HG02798 (cell line): ENCODE data around the gene PLCD4.

ENCODE experiments used
- ATAC-seq: cut with Tn5 transposase; IDR thresholded peaks from one replicate; pipeline ENCODE4 v1.9.1; 2021; ENCODE audit warnings: mild to moderate bottlenecking; ENCODE audit not compliant: unreplicated experiment, poor library complexity

PLCD4 gene

DNA sequence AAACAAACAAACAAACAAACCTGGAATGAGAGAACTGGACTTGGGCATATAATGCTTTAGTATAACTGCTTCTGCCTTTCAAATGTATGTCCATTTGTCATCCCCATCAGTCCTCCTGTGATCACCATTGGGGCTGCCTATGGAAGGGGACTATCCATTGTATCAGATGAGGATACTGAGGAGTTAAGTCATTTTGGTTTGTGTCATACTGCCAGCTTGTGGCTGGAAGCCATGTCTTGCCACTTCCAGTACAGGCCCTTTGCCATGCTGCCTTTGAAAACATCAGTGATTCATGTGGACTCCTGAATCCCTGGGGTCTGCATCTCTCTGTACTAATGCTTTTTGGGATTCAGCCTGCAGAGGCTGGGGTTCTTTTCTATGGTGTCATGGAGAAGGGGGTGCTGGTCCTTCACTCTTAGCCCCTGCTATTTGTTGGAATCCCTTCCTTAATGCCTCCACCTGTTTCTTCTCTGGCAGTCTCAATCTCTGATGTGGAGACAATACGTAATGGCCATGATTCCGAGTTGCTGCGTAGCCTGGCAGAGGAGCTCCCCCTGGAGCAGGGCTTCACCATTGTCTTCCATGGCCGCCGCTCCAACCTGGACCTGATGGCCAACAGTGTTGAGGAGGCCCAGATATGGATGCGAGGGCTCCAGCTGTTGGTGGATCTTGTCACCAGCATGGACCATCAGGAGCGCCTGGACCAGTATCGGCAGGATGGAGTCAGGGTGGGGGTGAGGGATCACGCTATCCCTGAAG is 10.6 kb downstream of the PLCD4 start:
- no peak for ATAC-seq

DNA sequence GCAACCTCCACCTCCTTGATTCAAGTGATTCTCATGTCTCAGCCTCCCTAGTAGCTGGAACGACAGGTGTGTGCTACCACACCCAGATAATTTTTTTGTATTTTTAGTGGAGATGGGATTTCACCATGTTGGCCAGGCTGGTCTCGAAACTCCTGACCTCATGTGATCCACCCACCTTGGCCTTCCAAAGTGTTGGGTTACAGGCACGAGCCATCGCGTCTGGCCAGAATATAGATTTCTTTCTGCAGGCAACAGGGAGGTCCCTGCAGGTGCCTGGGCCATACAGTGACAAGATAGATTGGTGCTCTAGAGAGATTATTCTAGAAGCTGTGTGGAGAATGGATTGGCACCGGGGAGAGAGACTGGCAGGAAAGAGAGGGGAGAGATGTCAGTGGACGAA is 13.3 kb downstream of the PLCD4 start:
- ATAC-seq, result no peak

DNA sequence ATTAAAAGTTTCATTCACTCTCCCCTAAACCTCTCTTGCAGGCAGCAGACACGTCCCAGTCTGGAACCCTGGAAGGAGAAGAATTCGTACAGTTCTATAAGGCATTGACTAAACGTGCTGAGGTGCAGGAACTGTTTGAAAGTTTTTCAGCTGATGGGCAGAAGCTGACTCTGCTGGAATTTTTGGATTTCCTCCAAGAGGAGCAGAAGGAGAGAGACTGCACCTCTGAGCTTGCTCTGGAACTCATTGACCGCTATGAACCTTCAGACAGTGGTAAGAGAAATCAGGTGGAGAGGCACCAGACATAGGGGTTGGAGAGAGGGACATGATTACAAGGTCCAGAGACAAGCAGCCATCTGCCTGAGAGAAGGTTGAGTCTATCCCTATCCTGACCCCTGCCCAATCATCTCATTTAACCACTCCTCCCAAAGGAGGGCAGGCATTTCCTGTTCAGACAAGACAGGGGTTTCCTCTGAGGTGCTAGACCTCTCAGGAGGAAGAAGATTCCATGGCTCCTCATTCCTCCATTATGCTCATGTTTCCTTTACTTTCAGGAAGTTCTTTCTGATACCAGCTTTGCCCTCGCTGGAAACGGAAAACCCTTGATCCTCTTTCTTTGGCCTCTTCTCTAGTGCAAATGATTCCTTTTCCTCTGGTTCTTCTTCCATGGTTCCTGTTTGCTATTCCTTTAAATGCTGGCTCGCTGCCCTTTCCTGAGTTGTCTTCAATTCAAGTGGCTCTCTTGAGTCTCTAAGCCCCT is 15.1 kb downstream of the PLCD4 start:
- ATAC-seq, result no peak

DNA sequence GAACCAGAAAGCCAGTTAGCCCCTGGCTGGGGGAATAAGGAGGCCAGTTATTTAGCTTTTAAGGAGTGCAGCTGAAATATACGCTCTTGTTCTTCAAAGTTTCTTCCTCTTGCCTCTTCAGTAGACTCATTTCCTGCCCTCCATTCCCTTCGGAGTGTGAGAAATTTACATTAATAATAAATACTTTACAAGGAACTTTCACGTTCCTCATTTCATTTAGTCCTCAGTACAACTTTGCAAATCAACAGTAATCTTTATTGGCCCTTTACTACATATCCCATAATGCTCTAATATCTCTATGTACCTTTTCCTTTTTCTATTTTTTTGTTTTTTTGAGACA is 15.6 kb downstream of the PLCD4 start:
- no peak for ATAC-seq

DNA sequence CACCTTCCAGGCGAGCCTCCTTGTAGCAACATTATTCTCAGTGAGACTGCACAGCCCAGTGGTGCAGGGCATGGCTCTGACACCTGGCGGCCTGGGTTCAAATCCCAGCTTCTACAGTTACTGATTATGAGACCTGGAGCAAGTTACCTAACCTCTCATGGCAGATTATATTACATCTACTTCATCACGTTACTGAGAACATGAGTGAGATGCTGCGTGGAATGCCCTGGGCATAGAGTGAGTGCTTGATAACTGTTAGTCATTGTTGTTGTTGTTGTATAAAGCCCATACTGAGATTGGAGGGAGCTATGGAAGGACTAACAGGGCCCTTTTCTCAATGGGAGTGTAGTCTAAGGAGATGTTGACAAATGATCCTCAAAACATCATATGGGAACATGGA is 18.7 kb downstream of the PLCD4 start:
- no peak for ATAC-seq

DNA sequence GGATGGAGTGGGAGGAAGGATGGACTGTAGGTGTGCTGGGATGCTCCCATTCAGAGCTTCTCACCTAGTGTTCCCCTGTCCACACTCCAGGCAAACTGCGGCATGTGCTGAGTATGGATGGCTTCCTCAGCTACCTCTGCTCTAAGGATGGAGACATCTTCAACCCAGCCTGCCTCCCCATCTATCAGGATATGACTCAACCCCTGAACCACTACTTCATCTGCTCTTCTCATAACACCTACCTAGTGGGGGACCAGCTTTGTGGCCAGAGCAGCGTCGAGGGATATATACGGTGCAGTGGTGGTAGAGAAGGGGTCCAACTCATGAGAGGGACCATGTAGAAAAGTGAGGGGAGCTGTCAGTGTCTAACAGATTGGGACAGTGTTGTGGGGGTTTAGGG is 20.2 kb downstream of the PLCD4 start:
- no peak for ATAC-seq

DNA sequence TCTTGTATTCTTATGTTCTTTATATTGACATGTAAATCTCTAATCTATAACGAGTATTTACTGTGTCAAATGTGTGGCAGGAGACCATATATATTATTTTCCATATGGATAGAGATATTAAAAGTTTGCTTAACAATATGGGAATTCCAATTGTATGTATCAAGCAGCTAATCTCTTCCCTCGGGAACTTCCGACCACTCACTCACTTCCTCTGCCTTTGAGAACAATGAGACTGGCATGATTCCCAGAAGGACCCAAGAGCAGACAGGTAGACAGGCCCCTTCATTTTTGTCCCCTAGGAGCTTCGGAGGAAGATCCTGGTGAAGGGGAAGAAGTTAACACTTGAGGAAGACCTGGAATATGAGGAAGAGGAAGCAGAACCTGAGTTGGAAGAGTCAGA is 24.1 kb downstream of the PLCD4 start:
- no peak for ATAC-seq

DNA sequence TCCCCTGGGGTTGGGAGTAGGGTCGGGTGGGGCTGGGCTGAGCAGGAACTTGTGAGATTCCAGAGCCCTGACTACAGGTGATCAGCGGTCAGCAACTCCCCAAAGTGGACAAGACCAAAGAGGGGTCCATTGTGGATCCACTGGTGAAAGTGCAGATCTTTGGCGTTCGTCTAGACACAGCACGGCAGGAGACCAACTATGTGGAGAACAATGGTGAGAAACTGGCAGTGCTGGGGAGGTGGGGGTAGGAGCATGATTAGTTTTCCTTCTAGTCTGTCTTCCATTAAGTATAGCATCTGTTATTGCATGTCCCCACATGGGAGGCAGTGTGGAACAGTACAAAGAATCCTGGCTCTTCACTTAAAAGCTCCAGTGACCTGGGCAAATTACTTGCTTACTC is 28.0 kb downstream of the PLCD4 start:
- ATAC-seq, result no peak

DNA sequence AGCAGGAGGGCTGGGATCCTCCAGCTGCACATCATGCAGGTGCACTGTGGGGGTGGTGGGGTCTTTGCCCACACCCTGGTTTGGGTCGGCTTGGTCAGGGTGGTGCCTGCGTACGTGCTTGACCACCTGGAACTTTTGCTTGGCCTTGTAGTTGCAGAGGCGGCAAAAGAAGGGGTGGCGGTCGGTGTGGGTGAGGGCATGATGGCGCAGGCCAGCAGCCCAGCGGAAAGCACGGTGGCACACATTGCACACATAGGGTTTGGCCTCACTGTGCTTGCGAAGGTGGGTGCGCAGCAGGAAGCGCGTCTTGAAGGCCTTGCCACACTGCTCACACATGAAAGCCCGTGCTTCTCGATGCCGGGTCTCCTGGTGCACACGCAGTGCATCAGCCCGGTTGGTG is 30.7 kb downstream of the PLCD4 start:
- ATAC-seq, result no peak

DNA sequence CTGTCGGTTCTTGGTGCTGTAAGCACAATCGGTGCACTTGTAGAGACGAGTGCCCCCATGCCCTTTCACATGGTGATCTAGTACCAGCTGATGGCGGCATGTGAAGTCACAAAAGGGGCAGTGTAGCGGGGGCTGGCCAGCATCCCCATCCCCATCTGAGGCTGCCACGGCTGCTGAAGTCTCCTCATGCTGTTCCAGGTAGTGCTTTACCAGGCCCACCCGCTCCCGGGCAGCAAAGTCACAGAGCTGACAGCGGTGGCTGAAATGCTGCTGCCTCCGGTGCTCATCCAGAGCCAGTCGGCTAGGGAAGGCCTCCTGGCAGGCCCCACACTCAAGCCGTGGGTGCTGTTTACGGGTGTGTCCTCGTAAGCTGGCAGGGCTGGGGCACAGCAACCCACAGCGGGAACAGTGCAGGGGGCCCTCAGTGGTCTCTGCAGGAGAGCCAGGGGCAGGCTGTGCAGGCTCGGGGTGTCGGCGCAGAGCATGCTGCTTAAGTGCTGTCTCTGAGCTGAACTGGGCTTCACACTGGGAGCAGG is 34.5 kb downstream of the PLCD4 start:
- no peak for ATAC-seq

DNA sequence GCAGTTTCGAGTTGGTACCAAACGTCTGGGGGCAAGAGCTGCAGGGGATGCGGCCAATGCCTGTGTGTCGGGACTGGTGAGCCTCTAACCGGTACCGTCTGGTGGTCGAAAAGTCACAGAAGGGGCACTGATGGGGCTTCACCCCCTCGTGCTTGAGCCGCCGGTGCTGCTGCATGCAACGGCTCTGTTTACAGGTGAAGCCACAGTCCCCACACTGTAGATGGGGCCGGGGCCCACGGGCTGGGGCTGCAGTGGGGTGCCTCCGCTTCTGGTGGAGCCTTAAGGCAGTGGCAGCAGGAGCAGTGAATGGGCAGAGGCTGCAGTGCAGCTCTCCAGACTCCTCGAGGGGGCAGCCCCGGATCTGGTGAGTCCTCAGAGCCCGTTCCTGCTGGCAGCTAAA is 35.1 kb downstream of the PLCD4 start:
- ATAC-seq, result no peak

DNA sequence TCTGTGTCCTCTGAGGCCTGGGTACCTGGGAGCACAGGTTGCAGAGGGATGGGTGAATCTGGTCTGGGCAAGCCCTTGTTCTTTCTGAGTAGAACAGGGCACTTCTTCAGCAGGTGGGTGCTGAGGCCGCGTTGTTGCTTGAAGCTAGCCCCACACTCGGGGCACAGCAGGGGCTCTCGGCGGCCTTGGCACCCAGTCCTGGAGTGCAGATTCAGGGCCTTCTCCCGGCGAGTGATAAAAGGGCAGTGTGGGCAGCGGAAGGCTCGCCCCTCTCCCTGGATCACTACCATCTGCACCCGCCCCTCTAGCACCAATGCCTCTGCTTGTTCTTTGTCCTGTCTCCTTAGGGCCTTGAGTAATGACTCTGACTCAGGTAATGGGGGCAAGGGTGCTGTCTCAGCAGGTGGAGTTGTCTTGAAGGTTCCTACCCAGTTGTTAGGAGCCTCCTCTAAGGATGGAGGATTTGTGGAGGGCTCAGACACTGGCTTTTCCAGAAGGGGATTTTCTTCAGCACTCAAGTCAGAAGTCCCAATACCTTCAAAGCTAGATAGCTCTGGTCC is 36.1 kb downstream of the PLCD4 start:
- no peak for ATAC-seq

DNA sequence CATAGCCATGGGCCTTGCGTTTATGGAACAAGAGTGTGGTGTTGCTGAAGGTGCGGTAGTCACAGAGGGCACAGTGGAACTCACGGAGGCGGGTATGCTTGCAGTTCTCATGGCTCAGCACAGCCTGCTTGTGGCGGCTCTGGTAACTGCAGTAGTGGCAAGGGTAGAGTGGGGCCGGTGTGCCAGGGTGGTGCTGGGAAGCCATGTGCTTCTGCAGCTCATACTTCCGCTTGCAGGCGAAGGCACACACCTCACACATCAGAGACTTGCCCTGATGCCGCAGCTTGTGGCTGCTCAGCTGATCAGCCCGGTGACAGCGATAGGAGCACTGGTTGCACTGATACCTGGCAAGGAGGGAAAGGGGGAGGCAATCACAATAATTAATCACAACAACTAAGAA is 37.0 kb downstream of the PLCD4 start:
- no peak for ATAC-seq

DNA sequence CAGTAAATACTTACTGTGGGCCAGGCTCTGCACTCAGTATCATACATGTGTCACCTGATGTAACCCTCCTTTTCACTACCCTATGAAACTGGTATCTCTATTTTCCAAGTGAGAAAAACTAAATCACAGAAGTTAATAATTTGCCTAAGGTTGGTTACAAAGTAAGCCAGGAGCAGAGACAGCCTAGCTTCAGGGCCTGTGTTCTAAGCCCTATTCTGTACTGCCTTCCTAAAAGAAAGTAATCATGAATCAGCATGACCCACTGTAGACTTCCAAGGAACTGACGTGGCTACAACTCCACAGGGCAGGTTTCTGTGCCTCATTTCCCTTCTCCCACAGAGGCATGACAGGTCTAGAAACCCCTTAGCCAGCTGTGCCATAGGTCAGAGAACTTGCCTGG is 37.4 kb downstream of the PLCD4 start:
- ATAC-seq, result no peak

DNA sequence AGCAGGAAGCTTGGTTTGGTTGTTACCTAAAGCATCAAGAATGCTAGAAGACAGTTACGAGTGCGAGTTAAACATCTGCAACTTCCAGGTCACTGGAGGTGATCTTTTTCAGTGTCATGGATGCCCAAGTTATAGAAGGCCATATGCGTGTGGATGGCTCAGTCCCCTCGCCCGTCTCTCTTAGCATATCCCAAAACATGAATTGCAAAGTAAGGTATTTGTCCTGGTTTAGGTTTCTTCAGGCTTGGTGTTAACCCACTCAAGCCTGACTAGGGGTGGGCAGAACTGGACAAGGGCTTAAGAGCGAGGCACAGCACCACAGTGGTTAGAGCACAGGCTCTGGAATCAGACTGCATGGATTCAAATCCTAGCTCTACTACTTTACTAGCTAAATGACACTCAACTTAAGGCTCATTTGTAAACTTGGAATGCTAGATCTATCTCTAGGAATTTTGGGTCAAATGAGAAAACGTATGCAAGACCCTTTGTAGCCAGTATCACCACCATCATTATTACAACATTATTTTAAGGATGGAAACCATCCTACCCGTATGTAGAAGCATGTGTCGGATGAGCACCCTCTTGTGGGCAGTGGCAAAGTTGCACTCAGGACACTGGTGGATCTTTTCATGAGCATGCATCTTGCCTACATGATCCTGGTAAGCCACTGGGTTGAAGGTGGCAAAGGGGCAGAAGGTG is 40.5 kb downstream of the PLCD4 start:
- peak; percentile 57 for ATAC-seq

DNA sequence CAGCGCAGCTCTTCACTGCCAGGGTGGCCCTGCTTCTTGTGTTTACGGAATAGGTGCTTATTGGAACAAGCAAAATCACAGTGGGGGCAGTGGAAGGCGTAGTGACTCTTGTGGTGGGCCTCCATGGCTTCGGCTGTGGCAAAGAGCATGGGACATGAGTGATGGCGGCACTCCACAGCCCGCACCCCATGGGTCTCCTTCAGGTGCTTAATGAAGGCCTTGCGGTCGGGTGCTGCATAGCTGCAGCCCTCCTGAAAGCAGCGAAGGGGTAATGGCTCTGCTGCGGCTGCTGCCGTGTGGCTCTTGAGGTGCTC is 41.0 kb downstream of the PLCD4 start:
- ATAC-seq, result no peak

DNA sequence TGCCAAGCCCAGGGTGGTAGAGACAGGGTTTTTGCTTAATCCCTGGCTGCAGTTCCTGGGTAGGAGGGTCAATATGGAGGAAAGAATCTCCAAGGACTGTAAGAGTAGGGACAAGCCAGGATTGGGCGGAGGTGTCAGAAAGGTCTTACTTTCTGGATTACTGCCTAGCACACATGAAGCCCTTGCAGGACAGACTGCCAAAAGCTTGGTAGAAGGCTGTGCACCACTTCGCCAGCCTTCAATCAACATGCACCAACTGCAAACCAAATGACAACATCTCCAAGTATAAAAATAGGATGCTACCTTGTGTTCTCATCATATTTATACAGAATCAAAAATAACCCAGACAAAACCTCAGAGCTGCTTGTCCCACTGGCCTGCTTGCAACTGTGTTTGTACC is 48.1 kb downstream of the PLCD4 start:
- ATAC-seq, result no peak

DNA sequence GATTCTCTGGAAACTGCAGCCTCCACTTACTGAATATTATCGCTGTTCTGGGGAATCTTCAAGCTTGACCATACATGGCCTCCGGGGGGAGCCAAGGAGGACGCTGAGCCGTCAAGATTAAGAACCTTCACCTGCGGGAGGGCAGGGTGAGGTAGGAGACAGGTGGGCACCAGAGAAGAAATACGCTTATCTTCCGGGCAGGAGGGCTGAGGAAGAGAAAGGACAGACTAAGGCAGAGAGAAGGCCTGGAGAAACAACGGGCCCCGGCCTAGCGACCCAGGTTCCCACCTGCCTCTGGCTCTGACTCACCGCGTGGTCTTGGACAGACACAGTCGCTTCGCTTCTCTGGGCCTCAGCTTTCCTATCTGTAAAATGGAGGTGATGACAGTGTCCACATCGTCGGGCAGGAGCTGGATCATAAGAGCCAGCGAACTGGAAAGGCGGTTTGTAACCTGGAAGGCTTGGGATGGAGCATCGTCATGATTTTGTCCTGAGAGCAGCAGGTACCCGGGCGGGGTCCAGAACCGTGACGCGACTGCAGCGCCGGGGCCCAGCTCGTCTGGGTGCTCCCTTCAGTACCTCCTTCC is 51.1 kb downstream of the PLCD4 start:
- ATAC-seq, result peak; percentile 36

DNA sequence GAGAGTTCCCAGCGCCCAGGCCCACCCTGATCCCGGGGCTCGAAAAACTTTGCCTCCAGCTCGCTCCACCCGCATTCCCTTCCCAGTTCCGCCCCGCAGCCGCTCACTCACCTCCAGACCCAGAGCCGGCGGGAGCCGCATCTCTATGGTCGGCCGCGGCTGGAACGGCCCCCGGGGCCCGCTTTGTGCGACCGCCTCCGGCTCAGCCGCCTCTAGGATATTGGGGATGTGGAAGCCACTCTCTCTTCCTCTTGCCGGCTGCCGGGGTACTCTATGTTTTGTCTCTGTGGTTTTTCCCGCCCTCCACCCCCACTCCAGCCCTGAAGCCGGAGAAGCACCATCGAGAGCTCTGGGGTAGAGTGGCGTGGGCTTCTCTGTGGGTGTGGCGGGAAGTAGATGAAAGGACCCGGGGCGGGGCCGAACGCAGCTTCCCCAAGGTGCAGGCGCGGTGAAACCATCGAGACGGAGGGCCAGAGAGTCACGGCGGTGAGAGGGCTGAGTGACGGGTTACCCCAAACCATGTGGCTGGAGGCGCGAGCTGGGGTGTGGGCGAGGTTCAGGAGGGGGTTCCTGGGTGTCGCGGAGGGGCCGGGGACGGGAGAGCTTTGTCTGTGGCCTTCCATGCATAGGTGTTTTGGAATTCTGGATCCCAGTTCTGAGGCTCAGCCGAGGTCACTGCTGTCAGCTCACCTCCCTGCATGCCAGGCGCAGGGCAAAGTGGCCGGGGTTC is 51.7 kb downstream of the PLCD4 start, which contains the start of the genes BCS1L and ZNF142:
BCS1L (plus strand) TSS at position 426 of the 730 bp plus-strand sequence. CDS start 1,305 bp downstream, outside the sequence.
ZNF142 (minus strand) TSS at position 366 of the 730 bp plus-strand sequence. CDS start 3,194 bp downstream, outside the sequence.
- peak; percentile 95 for ATAC-seq

DNA sequence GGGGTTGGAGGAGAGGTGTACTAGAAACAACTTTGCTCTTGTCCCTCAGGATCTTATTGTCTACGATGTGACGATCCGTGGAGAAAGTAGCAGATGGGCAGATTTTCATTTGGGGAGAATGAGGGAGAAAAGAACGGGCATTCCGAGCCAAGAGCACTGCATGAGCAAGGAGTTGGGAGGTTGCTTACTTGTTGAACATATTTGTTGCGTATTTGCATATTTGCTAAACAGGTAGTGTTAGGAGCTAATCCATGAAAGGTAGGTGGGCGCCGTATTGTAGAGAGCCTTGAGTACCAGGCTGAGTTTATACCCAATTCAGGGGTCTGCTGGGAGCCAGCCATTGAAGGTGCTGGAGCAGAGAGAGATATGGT is 52.3 kb downstream of the PLCD4 start:
- ATAC-seq, result no peak
